LHCN-M2 (cell line): ENCODE data around the gene ME1. TPM values are rescaled to one million over a fixed set of nuclear protein-coding genes. Genes with fewer than 3 reads are reported as not detected.
A peak's percentile ranks its signal among the peaks of the same experiment; 100 is the strongest.
"Not testable (repeated sequence)": the region's sequence is repeated elsewhere in the genome, so short reads cannot be mapped to it uniquely, and the experiment has no call there.

Experiments used
- DNase-seq: peaks from one replicate; pipeline ENCODE4 v3.0.0-alpha.2; 2012; ENCODE audit warnings: low read depth
- total RNA-seq: library from RNA; depleted of rRNA; stranded (reverse); fragments of >200 nt; gene quantifications from 2 replicates; pipeline ENCODE4 v1.2.3, GENCODE V29; 2014

ME1 gene
- total RNA-seq, 1 experiment from 2014 or later: 8.1 TPM

DNA sequence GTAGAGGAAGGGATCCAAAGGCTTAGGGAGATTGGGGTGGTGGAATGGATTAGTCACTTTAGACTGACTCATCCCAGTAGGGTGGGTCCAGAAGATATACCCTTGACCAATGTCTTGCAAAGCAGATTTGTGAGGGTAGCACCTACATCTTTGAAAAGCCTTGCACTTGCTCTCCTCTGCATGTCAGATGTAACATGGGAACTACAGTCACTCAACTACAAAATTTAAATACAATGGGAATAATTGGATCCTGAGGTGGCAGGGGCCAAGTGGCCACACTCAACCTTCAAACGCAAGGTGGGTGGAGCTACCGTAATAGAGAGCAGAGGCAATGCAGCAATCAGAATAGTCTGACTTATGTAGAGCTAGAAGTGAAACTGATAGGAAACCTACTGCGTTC is 71.2 kb downstream of the ME1 start:
- DNase-seq: no peak

- no peak for DNase-seq
Observed at GRCh38 chr6:83354747-83355146, 76.1 kb downstream of the ME1 start.

GRCh38 chr6:83352424-83353061 is 78.3 kb downstream of the ME1 start:
- DNase-seq: peak; percentile 30

- DNase-seq: no peak
Observed at GRCh38 chr6:83343121-83343520, 87.7 kb downstream of the ME1 start.

DNA sequence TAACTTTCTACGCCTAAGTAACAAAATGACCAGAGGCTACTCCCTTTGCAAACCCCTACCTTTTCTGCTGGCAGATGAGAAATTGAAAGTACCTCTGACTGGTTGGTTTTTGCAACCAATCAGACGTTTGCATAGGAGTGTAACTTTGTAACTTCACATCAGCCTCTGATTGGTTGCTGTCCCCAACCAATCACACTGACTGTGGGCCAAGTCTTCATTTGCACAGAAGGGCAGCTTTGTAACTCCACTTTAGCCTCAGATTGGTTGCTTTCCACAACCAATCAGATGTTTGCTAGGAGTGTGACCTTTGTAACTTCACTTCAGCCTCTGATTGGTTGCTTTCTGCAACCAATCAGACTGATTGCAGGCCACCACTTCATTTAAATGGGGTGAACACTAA is 89.1 kb downstream of the ME1 start:
- peak; percentile 3 for DNase-seq

DNA sequence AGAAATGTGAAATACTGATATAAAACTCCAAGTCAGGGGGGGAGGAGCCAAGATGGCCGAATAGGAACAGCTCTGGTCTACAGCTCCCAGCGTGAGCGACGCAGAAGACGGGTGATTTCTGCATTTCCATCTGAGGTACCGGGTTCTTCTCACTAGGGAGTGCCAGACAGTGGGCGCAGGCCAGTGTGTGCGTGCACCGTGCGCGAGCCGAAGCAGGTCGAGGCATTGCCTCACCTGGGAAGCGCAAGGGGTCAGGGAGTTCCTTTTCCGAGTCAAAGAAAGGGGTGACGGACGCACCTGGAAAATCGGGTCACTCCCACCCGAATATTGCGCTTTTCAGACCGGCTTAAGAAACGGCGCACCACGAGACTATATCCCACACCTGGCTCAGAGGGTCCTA is 96.9 kb downstream of the ME1 start:
- DNase-seq: not testable (repeated sequence)

GRCh38 chr6:83333500-83333899 is 97.4 kb downstream of the ME1 start:
- DNase-seq: no peak

DNA sequence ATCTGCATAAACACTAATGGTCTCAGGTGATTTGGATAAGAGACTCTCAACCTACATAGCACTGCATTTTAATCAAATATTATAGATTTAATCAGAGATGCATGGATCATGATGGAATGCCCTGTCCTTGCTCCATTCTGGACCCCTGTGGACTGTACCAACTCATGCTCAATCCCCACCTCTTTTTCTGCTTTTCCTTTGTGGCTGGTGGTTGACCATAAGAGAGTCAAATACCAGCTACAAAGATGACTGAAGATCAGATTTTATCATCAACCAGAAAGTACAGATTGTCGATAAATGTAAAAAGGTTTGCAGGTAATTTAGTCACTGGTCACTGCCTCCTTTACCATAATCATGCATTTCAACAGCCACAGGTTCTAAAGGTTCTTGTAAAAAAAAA is 116.2 kb downstream of the ME1 start:
- no peak for DNase-seq

DNA sequence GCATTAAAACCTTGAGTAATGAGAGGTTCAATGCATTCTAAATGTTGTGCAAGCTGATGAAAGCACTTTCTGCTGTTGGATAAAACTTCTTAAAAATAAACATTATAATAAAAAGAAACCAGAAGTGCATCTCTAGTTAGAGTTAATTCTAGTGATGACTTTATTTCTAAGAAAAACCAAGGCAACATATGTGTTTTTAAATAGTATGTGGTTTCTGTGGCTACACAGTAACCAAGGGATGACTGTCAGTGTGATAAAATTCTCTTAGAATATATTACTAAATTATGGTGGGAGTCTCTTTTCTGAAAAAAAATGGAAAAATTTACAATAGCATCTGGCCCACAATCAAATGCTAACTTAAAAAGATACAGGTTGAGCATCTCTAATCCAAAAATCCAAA is 117.0 kb downstream of the ME1 start:
- no peak for DNase-seq

DNA sequence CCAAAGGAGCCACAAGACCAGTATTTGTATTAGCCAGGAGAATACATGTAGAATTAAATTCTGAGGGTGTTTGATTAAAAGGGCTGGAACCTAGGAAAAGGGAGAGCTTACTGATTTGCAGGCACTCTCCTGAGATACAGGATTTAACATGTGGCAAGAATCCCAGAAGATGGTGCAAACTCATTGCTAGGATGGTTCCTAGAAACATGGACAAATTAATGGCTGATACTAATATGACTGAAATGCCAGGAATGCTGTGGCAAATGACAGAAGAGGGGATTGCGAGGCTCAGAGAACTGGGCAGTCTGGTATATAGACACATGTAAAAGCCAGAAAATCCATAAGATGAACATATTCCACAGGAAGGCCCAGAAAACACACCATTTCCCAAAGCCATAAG is 119.6 kb downstream of the ME1 start:
- DNase-seq: peak; percentile 45

GRCh38 chr6:83310046-83310445 is 120.8 kb downstream of the ME1 start:
- DNase-seq: peak; percentile 65

GRCh38 chr6:83309344-83309743 is 121.5 kb downstream of the ME1 start:
- DNase-seq: no peak

- DNase-seq: no peak
Observed at GRCh38 chr6:83308833-83309232, 122.0 kb downstream of the ME1 start.

- no peak for DNase-seq
Observed at GRCh38 chr6:83307849-83308248, 123.0 kb downstream of the ME1 start.

GRCh38 chr6:83303426-83303825 is 127.4 kb downstream of the ME1 start:
- DNase-seq: peak; percentile 38

- no peak for DNase-seq
Observed at GRCh38 chr6:83294676-83295075, 136.2 kb downstream of the ME1 start.

GRCh38 chr6:83292900-83293843 is 137.7 kb downstream of the ME1 start:
- DNase-seq: no peak

DNA sequence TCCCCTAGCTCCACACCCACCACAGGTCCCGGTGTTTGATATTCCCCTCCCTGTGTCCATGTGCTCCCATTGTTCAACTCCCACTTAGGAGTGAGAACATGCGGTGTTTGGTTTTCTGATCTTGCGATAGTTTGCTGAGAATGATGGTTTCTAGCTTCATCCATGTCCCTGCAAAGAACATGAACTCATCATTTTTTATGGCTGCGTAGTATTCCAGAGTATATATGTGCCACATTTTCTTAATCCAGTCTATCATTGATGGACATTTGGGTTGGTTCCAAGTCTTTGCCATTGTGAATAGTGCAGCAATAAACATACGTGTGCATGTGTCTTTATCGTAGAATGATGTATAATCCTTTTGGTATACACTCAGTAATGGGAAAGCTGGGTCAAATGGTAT is 143.6 kb downstream of the ME1 start:
- DNase-seq: not testable (repeated sequence)

DNA sequence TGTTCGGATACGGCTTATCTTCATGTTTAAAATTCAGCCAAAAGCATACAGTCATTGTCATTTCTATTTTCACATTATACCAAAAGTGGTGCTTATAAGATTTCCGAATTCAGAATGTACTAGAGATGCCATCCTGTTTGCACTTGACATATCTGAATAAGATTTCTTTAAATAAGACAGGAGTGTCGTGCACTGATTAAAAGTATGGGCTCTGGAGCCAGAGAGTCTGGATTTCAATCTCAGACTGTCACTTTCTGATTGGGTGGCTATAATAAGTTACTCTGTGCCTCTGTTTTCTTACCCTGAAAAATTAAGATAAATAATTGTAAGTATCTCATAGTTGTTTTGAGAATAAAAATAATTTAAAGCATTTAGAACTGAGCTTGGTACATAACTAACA is 144.9 kb downstream of the ME1 start:
- DNase-seq: no peak

GRCh38 chr6:83273596-83273995 is 157.3 kb downstream of the ME1 start:
- DNase-seq: peak; percentile 31

- peak; percentile 86 for DNase-seq
Observed at GRCh38 chr6:83270971-83271719, 159.7 kb downstream of the ME1 start.

- DNase-seq: peak; percentile 64
Observed at GRCh38 chr6:83265384-83265783, 165.5 kb downstream of the ME1 start.
